Fibroblast of lung (primary cell): ENCODE results near the gene RBM15B. TPM values are rescaled to one million over a fixed set of nuclear protein-coding genes. Genes with fewer than 3 reads are reported as not detected.

ENCODE experiments used
- DNase-seq, 2 donors: peaks; one replicate each; pipeline versions ENCODE4 v3.0.0 to v3.0.0-alpha.2; 2010; ENCODE audit warnings: low read depth in 2 of 2
- H2AFZ ChIP-seq: 2 replicates; pipeline ENCODE4 v1.5.1; 2012; ENCODE audit warnings: low read length, control low read depth, inconsistent platforms
- H3K27ac ChIP-seq: 2 replicates; pipeline ENCODE4 v1.5.1; 2011; ENCODE audit warnings: low read length, control low read depth; ENCODE audit not compliant: insufficient read depth
- H3K27me3 ChIP-seq: 2 replicates; pipeline ENCODE4 v1.5.1; 2011; ENCODE audit warnings: mild to moderate bottlenecking, low read length; ENCODE audit not compliant: control insufficient read depth, insufficient read depth
- H3K36me3 ChIP-seq: 2 replicates; pipeline ENCODE4 v1.5.1; 2011; ENCODE audit warnings: low read length; ENCODE audit not compliant: control insufficient read depth, insufficient read depth
- H3K4me1 ChIP-seq: 2 replicates; pipeline ENCODE4 v1.5.1; 2011; ENCODE audit warnings: low read length; ENCODE audit not compliant: control insufficient read depth, insufficient read depth; ENCODE audit errors: extremely low read depth
- H3K4me2 ChIP-seq: 2 replicates; pipeline ENCODE4 v1.5.1; 2011; ENCODE audit warnings: low read length, control low read depth; ENCODE audit not compliant: insufficient read depth; ENCODE audit errors: extremely low read depth
- H3K4me3 ChIP-seq, 4 experiments: fragments of 200-600 bp in 1 of 4; sonication (generic) in 1 of 4; replicated peaks in 1 of 4; 2 replicates each; pipeline ENCODE4 v1.5.1; 2011 to 2016; ENCODE audit warnings: low read length in 4 of 4, low read depth in 3 of 4, mild to moderate bottlenecking in 3 of 4, control low read depth in 2 of 4, inconsistent platforms in 1 of 4, mixed read lengths in 1 of 4; ENCODE audit not compliant: insufficient read depth in 1 of 4; ENCODE audit errors: control extremely low read depth in 1 of 4
- H3K79me2 ChIP-seq: 2 replicates; pipeline ENCODE4 v1.5.1; 2012; ENCODE audit warnings: mild to moderate bottlenecking, low read length, inconsistent platforms; ENCODE audit not compliant: control insufficient read depth, insufficient read depth
- H3K9ac ChIP-seq: 2 replicates; pipeline ENCODE4 v1.5.1; 2011; ENCODE audit warnings: mild to moderate bottlenecking, low read length, control low read depth; ENCODE audit not compliant: insufficient read depth
- H3K9me3 ChIP-seq: 2 replicates; pipeline ENCODE4 v1.5.1; 2012; ENCODE audit warnings: low read depth, low read length; ENCODE audit not compliant: control insufficient read depth, insufficient read depth
- H4K20me1 ChIP-seq: 2 replicates; pipeline ENCODE4 v1.5.1; 2011; ENCODE audit warnings: low read length; ENCODE audit not compliant: control insufficient read depth, insufficient read depth; ENCODE audit errors: extremely low read depth
- EZH2 ChIP-seq: IDR thresholded peaks from 2 replicates; pipeline ENCODE4 v1.5.1; 2012; ENCODE audit warnings: low read length, control low read depth, mild to moderate bottlenecking; ENCODE audit errors: missing control alignments
- polyA plus RNA-seq, 2 donors: library from polyadenylated mRNA; depleted of rRNA in 1 of 2; stranded (reverse) in 1 of 2; unstranded in 1 of 2; fragments of >200 nt; gene quantifications; 2 replicates each; pipeline ENCODE4 v1.2.1, GENCODE V29; 2011 to 2012; ENCODE audit warnings: missing spikeins in 1 of 2
- total RNA-seq: library from RNA; depleted of rRNA; stranded (reverse); fragments of >200 nt; gene quantifications from 2 replicates; pipeline ENCODE4 v1.2.1, GENCODE V29; 2014
- TF ChIP-seq, protein P1 (sequence below), 2 donors: IDR thresholded peaks in 1 of 2; conservative IDR thresholded peaks in 1 of 2; 1 replicate in 1 of 2; 2 replicates in 1 of 2; pipeline ENCODE4 v1.5.1; 2011 to 2012; ENCODE audit warnings: low read length in 2 of 2, control low read depth in 1 of 2, inconsistent platforms in 1 of 2, low read depth in 1 of 2, mild to moderate bottlenecking in 1 of 2

RBM15B gene
- total and polyA plus RNA-seq, 2 donors (not counting 1 experiment from before 2014, with no cell fraction given), result 14.7 to 29.9 TPM

DNA sequence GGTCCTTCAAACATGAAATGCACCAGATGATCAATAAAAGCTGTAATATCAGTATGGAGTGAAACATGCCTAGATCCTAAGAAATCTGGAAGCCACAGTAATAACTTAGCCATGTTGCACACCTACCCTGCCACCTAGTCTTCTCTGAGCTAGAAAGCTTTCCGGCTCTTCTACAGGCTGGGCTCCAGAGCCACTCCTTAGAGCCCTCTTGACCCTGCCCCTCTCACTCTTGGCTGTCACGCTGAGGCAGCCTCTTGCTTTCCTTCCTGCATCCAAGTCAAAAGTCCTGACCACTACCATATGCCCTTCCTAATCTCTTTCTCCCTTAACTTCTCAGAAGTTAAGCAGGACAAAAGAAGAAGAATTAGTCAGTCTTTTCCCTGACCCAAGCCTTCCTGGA, 17.7 kb downstream of the RBM15B start:
- no peak overlapping the region for H2AFZ ChIP-seq
- no peaks in the 10 kb centered on the region for H3K79me2 ChIP-seq
- no peaks in the 10 kb centered on the region for H3K9me3 ChIP-seq
- no peaks in the 10 kb centered on the region for H3K4me1 ChIP-seq
- H3K27me3 ChIP-seq, result no peaks in the 10 kb centered on the region
- no peak overlapping the region for H3K9ac ChIP-seq
- no peak overlapping the region for H3K27ac ChIP-seq
- no peak overlapping the region for H3K4me3 ChIP-seq
- TF ChIP-seq EZH2, result no peak
- TF ChIP-seq, protein P1, sequence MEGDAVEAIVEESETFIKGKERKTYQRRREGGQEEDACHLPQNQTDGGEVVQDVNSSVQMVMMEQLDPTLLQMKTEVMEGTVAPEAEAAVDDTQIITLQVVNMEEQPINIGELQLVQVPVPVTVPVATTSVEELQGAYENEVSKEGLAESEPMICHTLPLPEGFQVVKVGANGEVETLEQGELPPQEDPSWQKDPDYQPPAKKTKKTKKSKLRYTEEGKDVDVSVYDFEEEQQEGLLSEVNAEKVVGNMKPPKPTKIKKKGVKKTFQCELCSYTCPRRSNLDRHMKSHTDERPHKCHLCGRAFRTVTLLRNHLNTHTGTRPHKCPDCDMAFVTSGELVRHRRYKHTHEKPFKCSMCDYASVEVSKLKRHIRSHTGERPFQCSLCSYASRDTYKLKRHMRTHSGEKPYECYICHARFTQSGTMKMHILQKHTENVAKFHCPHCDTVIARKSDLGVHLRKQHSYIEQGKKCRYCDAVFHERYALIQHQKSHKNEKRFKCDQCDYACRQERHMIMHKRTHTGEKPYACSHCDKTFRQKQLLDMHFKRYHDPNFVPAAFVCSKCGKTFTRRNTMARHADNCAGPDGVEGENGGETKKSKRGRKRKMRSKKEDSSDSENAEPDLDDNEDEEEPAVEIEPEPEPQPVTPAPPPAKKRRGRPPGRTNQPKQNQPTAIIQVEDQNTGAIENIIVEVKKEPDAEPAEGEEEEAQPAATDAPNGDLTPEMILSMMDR (conservative IDR thresholded peaks at IDR 0.05 in 1 of 2, IDR thresholded peaks at IDR 0.05 in 1 of 2; ENCODE audit: low read depth in 1 of 2, low read length in 2 of 2), result no peak
- DNase-seq, result no peak
- no peaks in the 10 kb centered on the region for H4K20me1 ChIP-seq
- H3K4me2 ChIP-seq, result no peak overlapping the region
- H3K36me3 ChIP-seq, result peaks cover 5% of the 10 kb centered on the region

- Histone ChIP-seq H3K79me2 (no peaks in the 10 kb centered on the region), H2AFZ (no peak overlapping the region), H3K27ac (no peak overlapping the region), H4K20me1 (no peaks in the 10 kb centered on the region), H3K4me3 (no peak overlapping the region), H3K36me3 (peaks cover 4% of the 10 kb centered on the region), H3K4me1 (no peaks in the 10 kb centered on the region), H3K27me3 (no peaks in the 10 kb centered on the region), H3K9ac (no peak overlapping the region), H3K9me3 (no peaks in the 10 kb centered on the region), H3K4me2 (no peak overlapping the region)
- TF ChIP-seq, protein P1 (conservative IDR thresholded peaks at IDR 0.05 in 1 of 2, IDR thresholded peaks at IDR 0.05 in 1 of 2; ENCODE audit: low read depth in 1 of 2, low read length in 2 of 2), result no peak
- no peak for TF ChIP-seq EZH2
- no peak for DNase-seq
Observed at GRCh38 chr3:51422211-51422610, 31.1 kb downstream of the RBM15B start.

DNA sequence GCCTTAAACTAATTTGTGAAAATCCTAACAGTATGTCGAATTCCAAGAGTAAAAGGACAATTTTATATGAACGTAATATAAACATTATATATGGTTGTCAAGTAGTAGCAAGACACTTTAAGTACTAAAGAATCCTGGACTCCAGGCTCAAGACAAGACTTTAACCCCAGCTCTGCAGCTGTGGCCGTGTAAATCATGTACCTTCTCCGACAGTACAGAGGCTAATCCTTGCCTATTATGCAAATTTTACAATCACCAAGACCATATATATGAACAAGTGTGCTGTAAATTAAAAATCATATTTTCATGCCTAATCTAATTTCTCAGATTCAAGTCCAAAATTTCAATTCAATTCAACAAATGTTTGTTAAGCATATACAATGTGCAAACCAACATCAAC, 35.8 kb downstream of the RBM15B start:
- DNase-seq, result no peak
- H3K4me2 ChIP-seq, result no peak overlapping the region
- no peak overlapping the region for H2AFZ ChIP-seq
- no peak overlapping the region for H3K9ac ChIP-seq
- no peak overlapping the region for H3K27ac ChIP-seq
- H3K27me3 ChIP-seq, result no peaks in the 10 kb centered on the region
- TF ChIP-seq, protein P1 (conservative IDR thresholded peaks at IDR 0.05 in 1 of 2, IDR thresholded peaks at IDR 0.05 in 1 of 2; ENCODE audit: low read depth in 1 of 2, low read length in 2 of 2), result no peak
- TF ChIP-seq EZH2, result no peak
- H3K4me1 ChIP-seq, result no peaks in the 10 kb centered on the region
- H3K9me3 ChIP-seq, result no peaks in the 10 kb centered on the region
- no peak overlapping the region for H3K4me3 ChIP-seq
- H3K36me3 ChIP-seq, result peaks cover 1% of the 10 kb centered on the region
- H4K20me1 ChIP-seq, result no peaks in the 10 kb centered on the region
- no peaks in the 10 kb centered on the region for H3K79me2 ChIP-seq
